8988T (cell line): Measurements from ENCODE around the gene SYNGAP1.
A peak's percentile ranks its signal among the peaks of the same experiment; 100 is the strongest.
"Not testable (repeated sequence)": the region's sequence is repeated elsewhere in the genome, so short reads cannot be mapped to it uniquely, and the experiment has no call there.

Source experiments
- DNase-seq: peaks from one replicate; pipeline ENCODE4 v3.0.0; 2011

SYNGAP1 gene

DNA sequence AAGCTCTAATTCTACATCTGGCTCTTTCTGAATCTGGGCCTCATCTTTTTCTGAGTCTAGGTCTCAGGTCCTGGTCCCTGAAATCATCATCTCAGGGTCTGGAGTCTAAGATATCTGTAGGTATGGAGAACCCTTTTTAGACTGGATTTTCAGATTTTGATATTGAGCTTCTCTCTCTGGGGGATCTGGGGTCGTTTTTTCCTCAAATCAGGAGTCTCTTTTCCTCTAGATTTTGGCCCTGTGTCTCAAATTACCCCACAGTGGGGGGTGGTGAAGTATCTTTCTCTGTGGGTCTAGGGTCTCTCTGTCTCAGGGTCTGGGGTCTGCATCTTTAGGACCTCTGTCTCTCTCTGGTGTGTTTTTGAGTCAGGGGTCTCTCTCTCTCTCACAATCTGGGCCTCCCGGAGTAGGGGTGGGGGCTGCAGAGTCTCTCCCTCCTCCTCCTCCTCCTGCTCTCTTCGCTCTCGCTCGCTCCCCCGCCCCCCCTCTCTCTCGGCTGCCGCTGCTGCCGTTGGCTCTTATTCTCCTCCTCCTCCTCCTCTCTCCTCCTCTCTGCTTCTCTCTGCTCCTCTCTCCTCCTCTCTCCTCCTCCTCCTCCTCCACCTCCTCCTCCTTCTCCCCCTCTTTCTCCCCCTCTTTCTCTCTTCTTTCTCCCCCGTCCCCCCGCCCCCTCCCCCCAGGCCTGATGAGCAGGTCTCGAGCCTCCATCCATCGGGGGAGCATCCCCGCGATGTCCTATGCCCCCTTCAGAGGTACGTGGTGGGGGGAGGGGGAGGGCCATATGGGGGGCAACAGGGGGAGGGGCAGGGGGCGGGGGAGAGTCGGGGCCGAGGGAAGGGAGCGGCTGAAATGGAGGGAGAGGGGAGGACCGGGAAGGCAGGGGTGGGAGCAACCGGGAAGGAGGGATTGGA lies at the start of gene SYNGAP1:
SYNGAP1 (plus strand) TSS at position 486 of the 911 bp plus-strand sequence; CDS start at position 686, 200 bp downstream.
- DNase-seq: no peak

GRCh38 chr6:33371901-33372300 lies 48.0 kb upstream of the SYNGAP1 start:
- DNase-seq: not testable (repeated sequence)

- DNase-seq: no peak
These were observed 47.2 kb upstream of the SYNGAP1 start for GRCh38 chr6:33372526-33373123.

- DNase-seq: no peak
These were observed 45.6 kb upstream of the SYNGAP1 start for GRCh38 chr6:33373960-33374910.

GRCh38 chr6:33375143-33375671 lies 44.7 kb upstream of the SYNGAP1 start:
- no peak for DNase-seq

DNA sequence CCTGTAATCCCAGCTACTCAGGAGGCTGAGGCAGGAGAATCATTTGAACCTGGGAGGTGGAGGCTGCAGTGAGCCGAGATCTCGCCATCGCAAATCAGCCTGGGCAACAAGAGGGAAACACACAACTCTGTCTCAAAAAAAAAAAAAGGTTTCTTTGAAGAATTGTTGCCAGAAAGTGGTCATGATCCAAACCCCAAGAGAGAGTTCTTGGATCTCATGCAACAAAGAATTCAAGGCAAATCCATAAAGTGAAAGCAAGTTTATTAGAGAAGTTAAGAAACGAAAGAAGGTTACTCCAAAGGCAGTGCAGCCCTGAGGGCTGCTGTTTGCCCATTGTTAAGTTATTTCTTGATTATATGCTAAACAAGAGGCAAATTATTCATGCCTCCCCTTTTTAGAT lies 42.7 kb upstream of the SYNGAP1 start:
- DNase-seq: no peak

DNA sequence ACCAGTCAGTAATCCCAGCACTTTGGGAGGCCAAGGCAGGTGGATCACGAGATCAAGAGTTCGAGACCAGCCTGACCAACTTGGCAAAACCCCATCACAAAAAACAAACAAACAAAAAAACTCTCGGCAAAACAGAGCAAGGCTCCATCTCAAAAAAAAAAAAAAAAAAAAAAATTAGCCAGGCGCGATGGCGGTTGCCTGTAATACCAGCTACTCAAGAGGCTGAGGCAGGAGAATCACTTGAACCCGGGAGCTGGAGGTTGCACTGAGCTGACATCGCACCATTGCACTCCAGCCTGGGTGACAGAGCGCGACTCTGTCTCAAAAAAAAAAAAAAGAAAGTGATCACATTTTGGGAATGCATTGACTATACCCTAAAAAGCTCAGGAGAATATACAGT lies 40.7 kb upstream of the SYNGAP1 start:
- not testable (repeated sequence) for DNase-seq

DNA sequence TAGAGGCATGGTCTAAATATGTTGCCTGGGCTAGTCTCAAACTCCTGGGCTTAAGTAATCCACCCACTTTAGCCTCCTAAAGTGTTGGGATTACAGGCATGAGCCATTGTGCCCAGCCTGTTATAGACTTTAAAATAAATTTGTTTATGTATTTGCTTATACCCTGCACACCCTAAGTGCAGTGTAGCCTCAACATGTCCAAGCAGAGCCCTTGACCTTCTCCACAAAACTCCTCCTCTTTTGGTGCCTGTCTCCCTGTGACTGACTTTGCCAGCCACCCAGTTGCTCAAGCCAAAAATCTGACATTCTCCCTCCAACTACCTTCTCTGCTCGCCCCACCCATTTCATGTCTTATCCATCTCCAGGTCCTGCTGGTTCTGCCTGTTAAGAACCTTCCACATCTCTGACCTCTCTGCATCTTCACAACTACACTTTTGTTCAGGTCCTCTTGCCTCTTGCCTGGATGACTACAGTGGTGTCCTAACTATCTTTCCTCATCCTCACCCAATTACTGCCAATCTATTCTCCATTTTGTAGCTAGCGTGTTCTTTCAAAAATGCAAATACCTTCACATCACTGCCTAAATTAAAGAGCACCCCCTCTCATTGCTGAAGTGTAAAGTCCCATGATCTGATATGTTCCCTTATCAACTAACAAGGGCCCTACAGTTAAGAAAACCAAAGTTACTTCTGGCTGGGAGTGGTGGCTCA lies 39.4 kb upstream of the SYNGAP1 start:
- no peak for DNase-seq

- DNase-seq: no peak
These were observed 36.3 kb upstream of the SYNGAP1 start for GRCh38 chr6:33383427-33384185.

DNA sequence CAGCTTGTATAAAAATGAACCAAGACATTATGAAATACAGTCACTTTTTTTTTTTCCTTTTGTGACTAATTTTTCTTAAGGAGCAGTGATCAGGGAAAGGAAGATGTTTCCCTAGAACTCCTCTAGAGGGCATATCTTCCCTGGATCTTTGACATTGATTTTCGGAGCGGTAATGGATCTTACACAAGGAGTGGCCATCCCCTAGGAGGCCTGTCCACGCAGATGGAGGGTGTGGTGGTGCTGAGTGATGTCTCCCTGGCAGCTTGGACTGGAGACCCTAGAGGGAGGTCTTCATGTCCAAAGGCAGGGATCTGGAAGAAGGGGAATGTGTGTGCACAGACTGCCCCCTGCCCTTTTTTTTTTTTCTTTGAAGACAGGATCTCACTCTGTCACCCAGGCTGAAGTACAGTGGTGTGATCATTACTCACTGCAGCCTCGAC lies 35.3 kb upstream of the SYNGAP1 start:
- DNase-seq: peak; percentile 49

DNA sequence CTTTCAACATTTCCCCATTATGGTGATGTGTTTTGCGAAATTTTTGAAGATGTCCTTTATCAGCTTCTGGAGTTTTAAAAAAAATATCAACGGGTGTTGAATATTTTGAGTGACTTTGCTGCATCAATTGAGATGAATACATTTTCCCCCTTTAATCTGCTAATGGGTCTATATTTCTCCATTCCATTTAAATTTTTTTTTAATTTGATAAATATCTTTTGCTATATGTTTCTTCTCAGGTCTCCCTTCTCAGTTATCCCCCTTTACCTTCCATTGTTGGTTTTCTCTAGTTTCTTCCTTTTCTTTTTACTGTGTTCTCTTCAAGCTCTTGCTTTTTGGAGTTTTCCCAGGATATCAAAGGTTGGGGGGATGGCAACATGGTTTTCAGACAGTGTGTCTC lies 29.7 kb upstream of the SYNGAP1 start:
- DNase-seq: no peak

DNA sequence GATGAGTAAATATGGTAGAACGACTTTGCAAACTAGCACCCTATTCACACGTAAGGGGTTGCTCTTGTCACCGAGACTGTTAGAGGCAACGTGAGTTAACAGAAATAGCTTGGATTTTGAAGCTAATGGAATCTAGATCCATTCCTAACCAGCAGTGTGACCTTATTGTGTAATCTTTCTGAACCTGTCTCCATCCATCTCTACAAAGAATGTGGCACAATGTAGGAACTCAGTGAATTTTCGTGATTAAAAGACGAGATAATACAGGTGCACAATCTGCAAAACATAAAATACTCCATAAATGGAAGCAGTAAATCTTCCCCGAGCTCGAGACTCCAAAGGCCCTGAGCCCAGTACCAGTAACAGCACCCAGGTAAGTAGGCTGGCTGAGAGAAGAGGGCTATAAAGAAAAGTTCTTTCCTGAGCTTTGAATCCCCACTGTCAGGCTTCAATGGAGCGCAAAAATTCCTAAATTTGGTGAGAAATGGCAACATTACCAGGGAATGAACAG lies 29.0 kb upstream of the SYNGAP1 start:
- DNase-seq: no peak

DNA sequence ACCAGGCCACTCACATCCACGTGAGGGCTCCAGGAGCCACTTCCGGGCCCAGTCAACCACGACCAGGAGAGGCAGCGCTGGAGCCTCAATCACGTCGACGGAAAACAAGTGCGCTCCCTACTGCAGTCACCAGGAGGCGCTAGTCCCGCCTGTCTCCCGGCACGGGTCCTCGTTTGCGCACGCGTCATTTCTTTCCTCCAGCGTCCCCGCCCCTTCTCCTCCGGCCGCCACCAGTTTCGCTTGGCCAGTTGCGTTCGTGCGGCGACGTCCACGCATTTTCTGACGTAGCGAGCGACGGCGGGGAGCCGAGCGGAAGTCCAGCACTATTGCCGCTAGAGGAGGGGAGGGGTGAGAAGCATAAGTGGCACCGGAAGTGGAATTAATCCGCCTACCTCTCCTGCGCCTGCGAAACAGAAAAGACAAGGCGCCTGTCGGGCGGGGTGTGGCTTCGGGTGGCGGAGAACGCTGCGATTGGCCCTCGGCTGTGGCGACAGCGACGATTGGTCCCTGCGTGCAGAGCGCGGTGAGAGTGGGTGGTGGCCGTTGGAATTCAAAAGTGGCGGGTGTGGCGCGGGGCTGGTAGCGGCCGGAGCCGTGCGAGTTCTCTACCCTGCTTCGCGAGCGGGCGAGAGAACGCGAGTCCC lies 28.5 kb upstream of the SYNGAP1 start, which contains the start of gene KIFC1:
KIFC1 (plus strand) TSS at position 546 of the 644 bp plus-strand sequence. CDS start 163 bp downstream, outside the sequence.
- peak; percentile 83 for DNase-seq

GRCh38 chr6:33391922-33392594 lies 27.8 kb upstream of the SYNGAP1 start:
- no peak for DNase-seq

DNA sequence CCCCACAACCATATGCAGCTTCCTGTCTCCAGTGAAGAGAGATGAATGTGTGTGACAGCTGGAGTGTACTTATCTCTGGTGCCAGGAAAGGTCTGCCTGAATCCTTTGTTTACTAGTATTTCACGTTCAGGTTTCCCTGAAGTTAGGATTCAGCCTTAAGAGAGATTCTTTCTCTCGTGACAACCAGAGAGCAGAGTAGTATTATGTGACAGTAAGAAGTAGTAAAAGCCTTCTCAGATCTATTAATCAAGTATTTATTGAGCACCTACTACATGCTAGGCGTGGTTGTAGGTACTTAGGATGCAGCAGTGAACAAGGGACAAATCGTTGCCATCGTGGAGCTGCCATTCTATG lies 27.3 kb upstream of the SYNGAP1 start:
- DNase-seq: no peak

- no peak for DNase-seq
These were observed 26.9 kb upstream of the SYNGAP1 start for GRCh38 chr6:33392979-33393378.

DNA sequence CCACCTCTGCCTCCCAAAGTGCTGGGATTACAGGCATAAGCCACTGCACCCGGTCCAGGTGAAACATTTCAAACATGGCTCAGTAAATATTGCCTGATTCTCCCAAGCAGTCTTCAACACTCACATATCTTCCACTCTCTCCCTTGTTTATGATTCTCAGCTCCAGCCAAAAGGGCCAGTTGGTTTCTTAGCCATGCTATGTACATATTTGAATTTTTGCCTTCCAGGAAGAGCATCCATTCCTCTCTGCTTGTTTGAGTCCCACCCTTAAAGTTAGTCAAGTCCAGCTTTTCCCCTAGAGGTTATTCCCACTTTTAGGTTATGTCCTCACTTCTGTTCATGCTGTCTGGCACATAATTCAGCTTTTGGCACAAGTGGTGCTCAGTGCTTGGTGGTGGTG lies 22.3 kb upstream of the SYNGAP1 start:
- no peak for DNase-seq

DNA sequence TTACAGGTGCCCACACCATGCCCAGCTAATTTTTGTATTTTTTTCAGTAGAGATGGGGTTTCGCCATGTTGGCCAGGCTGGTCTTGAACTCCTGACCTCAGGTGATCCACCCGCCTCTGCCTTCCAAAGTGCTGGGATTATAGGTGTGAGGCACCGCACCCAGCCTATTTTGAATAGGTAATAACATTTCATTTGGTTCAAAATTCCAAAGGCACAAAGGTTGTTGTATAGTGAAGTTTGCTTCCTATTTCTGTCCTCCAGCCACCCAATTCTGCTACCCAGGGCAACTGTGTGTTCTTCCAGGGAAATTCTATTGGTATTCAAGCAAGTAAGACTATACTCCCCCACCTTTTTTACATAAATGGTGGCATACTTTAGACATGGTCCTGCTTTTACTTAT lies 21.3 kb upstream of the SYNGAP1 start:
- not testable (repeated sequence) for DNase-seq

DNA sequence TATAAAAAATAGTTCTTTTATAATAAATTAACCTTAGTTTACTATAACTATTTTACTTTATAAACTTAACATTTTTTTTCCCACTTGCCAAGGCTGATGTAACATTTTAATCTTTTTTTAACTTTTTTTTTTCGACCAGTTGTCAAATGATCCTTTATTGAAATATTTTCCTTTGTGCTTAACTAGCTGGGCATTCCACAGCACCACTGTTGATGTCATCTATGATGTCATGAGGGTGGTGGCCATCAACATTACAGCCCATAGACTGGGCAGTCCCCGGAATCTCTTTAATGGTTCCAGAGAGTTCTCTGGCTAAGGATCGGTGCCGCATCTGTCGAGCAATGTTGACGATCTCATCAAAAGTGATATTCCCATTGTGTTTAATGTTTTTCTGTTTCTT lies 20.0 kb upstream of the SYNGAP1 start:
- not testable (repeated sequence) for DNase-seq

GRCh38 chr6:33404884-33405283 lies 15.0 kb upstream of the SYNGAP1 start:
- DNase-seq: no peak
